ENCODE data around the gene AMZ1.

AMZ1 gene

GRCh38 chr7:2757361-2757903 lies 69.4 kb downstream of the AMZ1 start:
- no peak for DNase-seq

GRCh38 chr7:2757904-2758672 lies 70.1 kb downstream of the AMZ1 start:
- DNase-seq: peak; percentile 71

GRCh38 chr7:2758673-2759616 lies 70.9 kb downstream of the AMZ1 start:
- DNase-seq: no peak

GRCh38 chr7:2759736-2760097 lies 71.7 kb downstream of the AMZ1 start:
- no peak for DNase-seq

- no peak for DNase-seq
These were observed 72.3 kb downstream of the AMZ1 start for GRCh38 chr7:2760098-2760889.

GRCh38 chr7:2761131-2761624 lies 73.2 kb downstream of the AMZ1 start:
- no peak for DNase-seq

- DNase-seq: no peak
These were observed 73.9 kb downstream of the AMZ1 start for GRCh38 chr7:2761801-2762497.

GRCh38 chr7:2763597-2763996 lies 75.6 kb downstream of the AMZ1 start:
- no peak for DNase-seq

GRCh38 chr7:2764621-2765020 lies 76.6 kb downstream of the AMZ1 start:
- DNase-seq: no peak
